Measurements from ENCODE around the gene PRKG1. TPM values are rescaled to one million over a fixed set of nuclear protein-coding genes. Genes with fewer than 3 reads are reported as not detected.
A peak's percentile ranks its signal among the peaks of the same experiment; 100 is the strongest.

PRKG1 gene
- total RNA-seq, 2 donors from 2014 or later = 8.1 to 16.6 TPM

DNA sequence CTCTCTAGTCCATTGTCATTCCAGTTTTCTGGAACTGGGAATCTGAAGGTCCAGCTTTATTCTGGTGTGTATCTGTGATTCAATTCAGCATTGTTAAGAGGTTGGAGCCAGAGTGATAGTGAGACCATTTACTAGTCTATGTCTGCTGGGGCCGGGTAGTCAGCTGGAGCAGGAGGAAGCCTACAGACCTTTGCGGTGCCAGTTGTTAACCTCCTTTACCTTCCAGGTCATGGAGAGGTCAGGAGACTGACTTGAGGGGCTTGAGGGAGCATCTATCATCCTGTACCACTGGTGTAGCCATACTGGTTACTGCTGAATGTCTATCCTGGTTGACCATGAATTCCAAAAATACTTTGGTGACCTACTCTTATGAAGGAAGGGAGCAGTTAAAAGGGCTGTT is 634.3 kb downstream of the PRKG1 start:
- Histone ChIP-seq H3K9ac (ENCODE audit: low read depth in 2 of 2, low read length in 2 of 2) (no peak overlapping the region), H3K4me1 (no peaks in the 10 kb centered on the region), H3K9me3 (no peaks in the 10 kb centered on the region), H3K4me3 (no peak overlapping the region), H3K27me3 (no peaks in the 10 kb centered on the region), H3K27ac (no peak overlapping the region), H3K36me3 (no peaks in the 10 kb centered on the region)
- no peak for TF ChIP-seq CTCF (IDR thresholded peaks at IDR 0.05)
- intact Hi-C loops (cut with DNase I) = no loop called here
- DNase-seq = no peak

- Histone ChIP-seq H3K27ac (no peak overlapping the region), H3K4me1 (no peaks in the 10 kb centered on the region), H3K27me3 (no peaks in the 10 kb centered on the region), H3K9me3 (no peaks in the 10 kb centered on the region), H3K36me3 (no peaks in the 10 kb centered on the region), H3K9ac (ENCODE audit: low read depth in 2 of 2, low read length in 2 of 2) (no peak overlapping the region), H3K4me3 (no peak overlapping the region)
- intact Hi-C loops (cut with DNase I) = no loop called here
- DNase-seq = no peak
- no peak for TF ChIP-seq CTCF (IDR thresholded peaks at IDR 0.05)
Observed at GRCh38 chr10:51709324-51709972, 635.2 kb downstream of the PRKG1 start.

- Histone ChIP-seq H3K9me3 (no peaks in the 10 kb centered on the region), H3K9ac (ENCODE audit: low read depth in 2 of 2, low read length in 2 of 2) (no peak overlapping the region), H3K4me1 (no peaks in the 10 kb centered on the region), H3K36me3 (no peaks in the 10 kb centered on the region), H3K27ac (no peak overlapping the region), H3K4me3 (no peak overlapping the region), H3K27me3 (no peaks in the 10 kb centered on the region)
- intact Hi-C loops (cut with DNase I) = no loop called here
- TF ChIP-seq CTCF (IDR thresholded peaks at IDR 0.05) = no peak
- DNase-seq = no peak
Observed at GRCh38 chr10:51711519-51711891, 637.2 kb downstream of the PRKG1 start.

DNA sequence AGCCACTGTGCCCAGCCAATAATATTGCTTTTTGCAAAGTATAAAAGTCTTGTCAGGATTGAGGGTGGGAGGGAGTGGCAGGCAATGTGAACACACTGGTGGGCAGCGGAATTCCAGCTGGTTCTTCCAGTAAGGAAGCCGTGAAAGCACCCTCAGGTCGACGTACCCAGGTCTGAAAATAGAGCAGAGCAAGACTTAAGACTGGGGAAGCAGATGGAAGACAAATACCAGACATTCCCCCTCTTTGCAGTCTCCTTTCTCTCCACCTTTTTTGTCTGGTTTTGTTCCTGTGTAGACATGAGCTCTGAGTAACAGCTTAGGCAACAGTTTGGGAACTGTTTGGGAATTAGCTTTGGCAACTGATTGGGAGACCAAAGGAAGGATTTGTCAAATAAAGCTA is 642.7 kb downstream of the PRKG1 start:
- intact Hi-C loops (cut with DNase I) = no loop called here
- TF ChIP-seq CTCF (IDR thresholded peaks at IDR 0.05) = no peak
- H3K4me1 ChIP-seq = no peaks in the 10 kb centered on the region
- H3K4me3 ChIP-seq = no peak overlapping the region
- DNase-seq = no peak
- H3K27me3 ChIP-seq = no peaks in the 10 kb centered on the region
- H3K9ac ChIP-seq (ENCODE audit: low read depth in 2 of 2, low read length in 2 of 2) = no peak overlapping the region
- H3K36me3 ChIP-seq = no peaks in the 10 kb centered on the region
- H3K9me3 ChIP-seq = no peaks in the 10 kb centered on the region
- no peak overlapping the region for H3K27ac ChIP-seq

- no peak overlapping the region for H3K9ac ChIP-seq (ENCODE audit: low read depth in 2 of 2, low read length in 2 of 2)
- no peaks in the 10 kb centered on the region for H3K36me3 ChIP-seq
- TF ChIP-seq CTCF (IDR thresholded peaks at IDR 0.05) = no peak
- intact Hi-C loops (cut with DNase I) = no loop called here
- no peaks in the 10 kb centered on the region for H3K27me3 ChIP-seq
- DNase-seq = no peak
- no peak overlapping the region for H3K4me3 ChIP-seq
- peak overlapping the region; percentile 29 for H3K27ac ChIP-seq
- H3K9me3 ChIP-seq = no peaks in the 10 kb centered on the region
- no peaks in the 10 kb centered on the region for H3K4me1 ChIP-seq
Observed at GRCh38 chr10:51718804-51719291, 644.6 kb downstream of the PRKG1 start.

Measured in colonic mucosa (tissue), 4 donors.